ENCODE data around the gene EEIG2.

GRCh38 chr1:108565512-108565911 is 5.6 kb downstream of the EEIG2 start:
- TF ChIP-seq ZNF121 (CRISPR knock-in tag; conservative IDR thresholded peaks at IDR 0.05) (no peak), POLR2A (conservative IDR thresholded peaks at IDR 0.05) (no peak), ESRRA (IDR thresholded peaks at IDR 0.05; ENCODE audit: borderline replicate concordance, low read depth) (no peak), ZZZ3 (IDR thresholded peaks at IDR 0.05) (no peak), CEBPG (CRISPR knock-in tag; IDR thresholded peaks at IDR 0.05) (no peak), CEBPG (tag; conservative IDR thresholded peaks at IDR 0.05 in 1 of 2, IDR thresholded peaks at IDR 0.05 in 1 of 2) (no peak), PRDM10 (IDR thresholded peaks at IDR 0.05; ENCODE audit: partially characterized antibody) (no peak), YY1 (IDR thresholded peaks at IDR 0.05; ENCODE audit: borderline replicate concordance in 1 of 3, control insufficient read depth in 1 of 3, extremely low read depth in 1 of 3, insufficient read depth in 3 of 3, insufficient read length in 1 of 3, insufficient replicate concordance in 2 of 3, low read depth in 1 of 3, low read length in 2 of 3) (no peak), MAFK (IDR thresholded peaks at IDR 0.05; ENCODE audit: low read length) (no peak), CBFA2T2 (conservative IDR thresholded peaks at IDR 0.05) (no peak), SMC3 (conservative IDR thresholded peaks at IDR 0.05; ENCODE audit: insufficient read depth, low read depth, low read length) (no peak), MAFG (tag; conservative IDR thresholded peaks at IDR 0.05) (no peak)
- TF ChIP-seq, protein P1, sequence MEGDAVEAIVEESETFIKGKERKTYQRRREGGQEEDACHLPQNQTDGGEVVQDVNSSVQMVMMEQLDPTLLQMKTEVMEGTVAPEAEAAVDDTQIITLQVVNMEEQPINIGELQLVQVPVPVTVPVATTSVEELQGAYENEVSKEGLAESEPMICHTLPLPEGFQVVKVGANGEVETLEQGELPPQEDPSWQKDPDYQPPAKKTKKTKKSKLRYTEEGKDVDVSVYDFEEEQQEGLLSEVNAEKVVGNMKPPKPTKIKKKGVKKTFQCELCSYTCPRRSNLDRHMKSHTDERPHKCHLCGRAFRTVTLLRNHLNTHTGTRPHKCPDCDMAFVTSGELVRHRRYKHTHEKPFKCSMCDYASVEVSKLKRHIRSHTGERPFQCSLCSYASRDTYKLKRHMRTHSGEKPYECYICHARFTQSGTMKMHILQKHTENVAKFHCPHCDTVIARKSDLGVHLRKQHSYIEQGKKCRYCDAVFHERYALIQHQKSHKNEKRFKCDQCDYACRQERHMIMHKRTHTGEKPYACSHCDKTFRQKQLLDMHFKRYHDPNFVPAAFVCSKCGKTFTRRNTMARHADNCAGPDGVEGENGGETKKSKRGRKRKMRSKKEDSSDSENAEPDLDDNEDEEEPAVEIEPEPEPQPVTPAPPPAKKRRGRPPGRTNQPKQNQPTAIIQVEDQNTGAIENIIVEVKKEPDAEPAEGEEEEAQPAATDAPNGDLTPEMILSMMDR (IDR thresholded peaks at IDR 0.05 in 2 of 3, conservative IDR thresholded peaks at IDR 0.05 in 1 of 3; ENCODE audit: insufficient read depth in 2 of 3, low read depth in 1 of 3, low read length in 3 of 3): no peak
- TF ChIP-seq, protein P2, sequence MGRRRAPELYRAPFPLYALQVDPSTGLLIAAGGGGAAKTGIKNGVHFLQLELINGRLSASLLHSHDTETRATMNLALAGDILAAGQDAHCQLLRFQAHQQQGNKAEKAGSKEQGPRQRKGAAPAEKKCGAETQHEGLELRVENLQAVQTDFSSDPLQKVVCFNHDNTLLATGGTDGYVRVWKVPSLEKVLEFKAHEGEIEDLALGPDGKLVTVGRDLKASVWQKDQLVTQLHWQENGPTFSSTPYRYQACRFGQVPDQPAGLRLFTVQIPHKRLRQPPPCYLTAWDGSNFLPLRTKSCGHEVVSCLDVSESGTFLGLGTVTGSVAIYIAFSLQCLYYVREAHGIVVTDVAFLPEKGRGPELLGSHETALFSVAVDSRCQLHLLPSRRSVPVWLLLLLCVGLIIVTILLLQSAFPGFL (CRISPR knock-in tag; IDR thresholded peaks at IDR 0.05): no peak

All from K562 (cell line).